Stimulated activated CD8-positive, alpha-beta memory T cell treated with anti-CD3 and anti-CD28 coated beads, Interleukin-12 subunit alpha, Interleukin-12 subunit beta, amount 100 ng/mL, for 1 hour (primary cell): ENCODE measurements around the gene TMEM186.
"Not testable (repeated sequence)": the region's sequence is repeated elsewhere in the genome, so short reads cannot be mapped to it uniquely, and the experiment has no call there.

Experiments used
- DNase-seq: peaks from one replicate; pipeline ENCODE4 v3.0.0-alpha.2; 2020; ENCODE audit warnings: low read depth

The TMEM186 gene

GRCh38 chr16:8812162-8812843, 14.9 kb upstream of the TMEM186 start:
- DNase-seq = no peak

DNA sequence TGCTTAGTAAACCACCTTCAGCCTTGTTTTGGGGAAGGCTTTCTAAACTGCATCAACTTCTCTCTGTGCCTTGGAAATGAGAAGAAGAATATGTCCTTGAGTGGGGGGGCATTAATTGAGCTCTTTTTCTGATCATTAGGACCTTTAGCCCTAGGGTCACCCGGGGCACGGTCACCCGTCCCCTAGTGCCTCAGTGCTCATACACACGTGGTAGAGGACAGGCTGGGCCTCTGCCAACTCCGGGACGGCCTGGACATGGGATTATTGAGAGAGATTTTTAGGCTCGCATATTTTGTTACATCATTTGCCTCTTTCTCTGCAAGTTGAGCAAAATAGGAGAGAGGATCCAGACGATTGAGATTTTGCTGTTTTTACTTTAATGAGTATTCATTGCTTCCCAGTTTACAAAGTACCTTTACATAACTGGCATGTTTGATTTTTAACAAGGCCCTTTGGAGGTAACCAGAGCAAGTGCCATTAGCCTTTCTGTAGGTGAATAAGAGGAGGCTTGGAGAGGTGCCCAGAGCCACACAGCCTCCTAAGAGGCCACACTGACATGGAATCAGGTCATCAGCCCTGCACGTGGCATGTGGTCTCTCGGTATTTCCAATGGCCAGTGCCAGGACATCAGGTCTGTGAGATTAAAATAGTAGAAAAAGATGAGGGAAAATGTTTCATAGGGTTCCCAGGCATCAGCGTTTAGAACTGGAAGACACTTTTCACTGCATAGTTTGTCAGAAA, 11.3 kb upstream of the TMEM186 start:
- no peak for DNase-seq

DNA sequence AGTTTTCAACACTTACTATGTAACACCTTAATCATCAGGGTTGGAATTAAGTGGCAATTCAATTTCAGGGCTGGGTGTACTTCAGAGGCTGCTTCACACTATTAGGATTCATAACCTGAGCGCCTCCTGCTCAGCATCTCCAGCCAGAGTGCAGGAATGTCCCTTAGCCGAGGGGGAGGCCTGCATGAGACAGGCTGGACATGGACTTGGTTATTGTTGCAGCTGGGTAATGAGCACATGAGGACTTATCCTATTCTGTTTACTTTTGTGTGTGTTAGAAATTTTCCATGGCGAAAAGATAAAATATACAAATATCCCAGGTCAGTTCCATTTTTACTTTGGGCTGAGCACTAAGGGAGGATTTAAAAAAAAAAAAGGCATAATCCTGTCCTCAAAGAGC, 10.6 kb upstream of the TMEM186 start:
- no peak for DNase-seq

- no peak for DNase-seq
Measured at GRCh38 chr16:8807189-8807588, 9.8 kb upstream of the TMEM186 start.

DNA sequence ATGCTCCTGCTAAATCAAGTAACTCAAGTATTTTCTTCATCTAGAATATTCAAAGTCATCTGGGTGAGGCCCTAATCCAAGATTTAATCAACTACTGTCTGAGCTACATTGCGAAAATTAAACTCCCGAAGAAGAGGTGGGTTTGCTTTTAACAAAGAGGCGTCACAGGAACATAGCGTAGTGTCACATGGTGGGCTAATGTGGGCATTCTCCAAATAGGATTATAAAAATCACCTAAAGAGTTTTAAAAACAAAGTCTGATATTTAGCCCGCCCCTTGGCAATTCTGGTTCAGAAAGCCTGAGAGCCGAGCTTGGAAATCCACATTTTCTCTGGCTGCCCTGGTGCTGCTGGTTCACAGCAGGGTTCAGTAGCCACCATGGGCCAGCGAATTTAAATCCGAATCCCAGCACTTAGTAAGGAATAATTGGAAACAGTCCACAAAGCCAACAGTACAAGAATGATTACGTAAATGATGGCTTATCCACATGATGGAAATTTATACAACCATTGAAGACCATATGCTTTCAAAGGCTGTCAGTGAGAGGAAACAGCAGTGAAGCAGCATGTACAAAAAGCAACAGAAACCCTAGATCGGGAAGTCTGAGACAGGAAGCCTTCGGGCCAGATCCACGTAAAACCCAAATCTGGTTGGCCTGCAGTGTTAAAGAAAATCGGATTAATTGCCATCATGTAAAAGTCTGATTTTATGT, 9.0 kb upstream of the TMEM186 start:
- DNase-seq = no peak

DNA sequence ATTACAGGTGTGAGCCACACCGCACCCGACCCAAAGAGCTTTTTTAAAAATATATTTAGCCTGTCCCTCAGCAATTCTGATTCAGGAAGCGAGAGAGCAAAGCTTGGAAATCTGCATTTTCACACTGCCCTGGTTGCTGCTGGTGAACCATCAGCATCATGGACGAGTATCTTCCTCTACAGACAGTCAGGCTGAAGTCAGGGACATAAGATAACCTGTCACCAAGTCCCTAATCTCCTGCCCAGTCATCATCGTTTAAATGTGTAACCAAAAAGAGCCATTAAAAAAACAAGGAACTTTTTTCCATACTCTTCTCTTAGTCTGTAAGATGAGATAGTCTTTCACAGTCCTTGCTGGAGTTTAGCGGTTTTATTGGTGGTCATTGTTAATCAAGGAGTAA, 6.9 kb upstream of the TMEM186 start:
- DNase-seq = no peak

DNA sequence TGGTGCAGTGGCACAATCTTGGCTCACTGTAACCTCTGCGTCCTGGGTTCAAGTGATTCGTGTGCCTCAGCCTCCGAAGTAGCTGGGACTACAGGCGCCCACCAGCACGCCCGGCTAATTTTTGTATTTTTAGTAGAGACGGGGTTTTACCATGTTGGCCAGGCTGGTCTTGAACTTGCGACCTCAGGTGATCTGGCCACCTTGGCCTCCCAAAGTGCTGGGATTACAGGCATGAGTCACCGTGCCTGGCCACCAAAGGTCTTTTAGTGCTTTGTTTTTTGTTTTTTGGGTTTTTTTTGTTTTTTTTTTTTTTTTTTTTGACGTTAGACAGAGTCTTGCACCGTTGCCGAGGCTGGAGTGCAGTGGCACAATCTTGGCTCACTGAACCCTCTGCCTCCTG, 6.3 kb upstream of the TMEM186 start:
- not testable (repeated sequence) for DNase-seq

GRCh38 chr16:8801701-8802100, 4.3 kb upstream of the TMEM186 start:
- no peak for DNase-seq

GRCh38 chr16:8798535-8799157, 1.2 kb upstream of the TMEM186 start:
- DNase-seq = no peak

DNA sequence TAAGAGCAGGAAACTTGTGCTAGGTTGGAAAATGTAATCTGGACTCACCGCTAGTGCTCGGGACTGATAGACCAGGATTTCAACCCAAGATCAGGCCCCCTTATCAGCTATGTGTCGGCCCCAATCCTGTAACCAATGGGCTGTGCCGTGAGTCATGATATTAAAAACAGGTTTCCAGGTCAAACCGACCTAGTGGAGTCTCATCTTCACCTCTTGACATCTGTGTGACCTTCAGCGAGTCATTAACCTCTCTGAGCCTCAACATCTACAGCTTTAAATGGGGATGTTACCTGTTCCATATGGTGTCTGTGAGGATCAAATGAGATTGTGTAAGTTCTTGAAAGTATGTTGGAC, 712 bp upstream of the TMEM186 start:
- DNase-seq = no peak

GRCh38 chr16:8796469-8797363, 723 bp downstream of the TMEM186 start:
- DNase-seq = no peak

DNA sequence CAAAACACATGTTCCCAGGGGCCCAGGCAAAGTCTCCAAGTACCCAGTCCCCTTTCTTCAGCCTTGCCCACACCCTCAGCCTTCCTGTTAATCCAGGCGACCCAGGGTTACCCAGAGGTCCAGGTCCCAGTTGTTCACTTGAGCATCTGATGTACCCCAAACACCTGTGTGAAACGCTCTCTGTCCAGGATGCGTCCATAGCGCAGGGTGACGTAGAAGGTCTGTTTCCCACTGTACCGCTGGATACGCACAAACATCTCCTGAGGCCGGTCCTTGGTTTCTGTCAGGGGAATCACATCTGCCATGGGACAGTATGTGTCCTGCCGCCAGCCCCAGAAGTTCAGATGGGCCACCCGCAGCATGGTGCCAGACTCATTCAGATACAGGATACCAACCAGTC, 1.6 kb downstream of the TMEM186 start:
- DNase-seq = no peak

GRCh38 chr16:8795091-8795490, 2.3 kb downstream of the TMEM186 start:
- no peak for DNase-seq

DNA sequence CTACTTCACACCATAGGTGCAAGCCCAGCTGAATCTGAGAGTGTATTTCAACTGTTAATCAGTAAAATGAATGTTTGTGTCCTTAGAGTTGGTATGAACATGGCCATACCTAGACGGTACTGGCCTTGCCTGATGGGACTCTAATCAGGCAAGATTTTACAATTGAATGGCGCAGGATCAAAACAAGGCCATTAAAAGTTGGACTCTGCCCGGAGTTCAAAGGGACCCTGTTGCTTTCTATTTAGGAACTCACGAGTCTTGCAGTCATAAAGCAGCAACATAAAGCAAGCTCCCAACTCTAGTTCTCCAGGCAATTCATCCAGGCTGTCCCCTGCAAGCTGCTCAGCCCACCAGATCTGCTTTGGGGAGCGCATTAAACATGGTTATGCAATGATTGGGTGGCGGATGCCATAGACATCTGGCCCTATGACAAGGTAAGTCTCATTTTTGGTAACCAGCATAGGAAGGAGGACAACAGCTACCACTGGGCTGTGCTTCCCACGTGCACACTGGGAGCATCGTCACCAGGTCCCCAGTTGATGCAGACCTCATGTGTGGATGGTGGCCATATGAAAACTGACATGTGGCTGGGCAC, 8.8 kb downstream of the TMEM186 start:
- no peak for DNase-seq

GRCh38 chr16:8786316-8786715, 11.1 kb downstream of the TMEM186 start:
- DNase-seq = not testable (repeated sequence)

- no peak for DNase-seq
Measured at GRCh38 chr16:8785408-8785807, 12.0 kb downstream of the TMEM186 start.

DNA sequence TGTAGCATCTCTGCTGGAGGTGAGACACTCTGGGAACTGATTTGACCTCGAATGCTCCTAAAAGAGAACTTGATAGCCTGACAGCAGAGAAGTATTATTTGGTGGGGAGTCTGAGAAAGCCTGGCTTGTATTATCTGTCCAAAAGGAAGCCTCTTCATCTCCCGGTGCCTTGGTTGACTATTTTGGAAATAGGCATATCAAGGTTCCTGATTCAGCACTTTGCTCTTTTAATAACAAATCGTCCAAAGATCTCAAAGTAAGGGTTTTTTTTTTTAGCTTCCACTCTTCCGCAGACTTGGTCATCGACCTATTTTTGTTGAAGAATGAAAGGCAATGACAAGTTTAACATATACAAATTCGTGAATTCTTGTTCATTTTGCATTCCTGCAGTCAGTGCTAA, 14.8 kb downstream of the TMEM186 start:
- DNase-seq = no peak

DNA sequence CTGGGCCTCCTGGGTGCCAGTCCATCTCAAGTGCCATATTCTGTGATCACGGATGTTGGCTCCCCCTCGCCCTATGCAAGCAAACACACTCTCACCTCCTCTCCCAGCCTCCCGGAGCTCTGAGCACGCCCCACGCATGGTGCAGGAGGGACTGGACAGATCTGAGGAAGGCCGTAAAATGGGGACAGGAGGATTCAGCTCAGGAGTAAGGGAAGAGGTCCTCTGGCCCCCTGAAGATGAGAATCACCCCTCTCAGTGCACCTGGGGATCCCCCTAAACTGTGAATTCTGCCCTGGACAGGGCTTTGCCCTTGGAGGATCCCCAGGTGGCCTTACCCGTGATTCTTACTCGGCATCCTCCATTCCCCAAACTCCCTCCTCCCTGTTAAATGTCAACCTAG, 15.6 kb downstream of the TMEM186 start:
- no peak for DNase-seq

GRCh38 chr16:8777217-8777616, 20.2 kb downstream of the TMEM186 start:
- no peak for DNase-seq

- DNase-seq = no peak
Measured at GRCh38 chr16:8776129-8776584, 21.3 kb downstream of the TMEM186 start.

DNA sequence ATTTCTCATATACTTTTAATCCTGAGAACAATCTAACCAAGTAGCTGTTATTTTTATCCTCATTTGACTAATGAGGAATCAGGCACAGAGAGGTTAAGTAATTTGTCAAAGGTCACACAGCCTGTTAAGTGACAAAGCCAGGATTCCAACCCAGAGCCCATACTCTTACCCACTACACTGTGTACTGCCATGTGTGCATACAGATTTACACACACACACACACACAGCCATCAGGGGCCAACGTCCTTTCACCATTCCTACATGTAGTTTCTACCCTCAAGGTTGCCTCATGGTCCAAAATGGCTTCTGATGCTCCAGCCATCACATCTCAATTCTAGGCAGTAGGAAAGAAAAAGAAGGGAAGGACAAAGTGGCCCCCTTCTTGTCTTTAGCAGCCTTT, 22.1 kb downstream of the TMEM186 start:
- DNase-seq = no peak
